Thymus (tissue), 11 donors: Measurements from ENCODE around the gene NUDT2. TPM values are rescaled to one million over a fixed set of nuclear protein-coding genes. Genes with fewer than 3 reads are reported as not detected.
"Not testable (repeated sequence)": the region's sequence is repeated elsewhere in the genome, so short reads cannot be mapped to it uniquely, and the experiment has no call there.

Experiments
- DNase-seq, 9 donors: peaks; one replicate each; pipeline ENCODE4 v3.0.0-alpha.2; 2013; ENCODE audit warnings: low spot score in 9 of 9, low read depth in 6 of 9, missing footprints in 1 of 9
- H3K27ac ChIP-seq, 2 donors: one replicate each; pipeline ENCODE4 v1.5.1; 2013; ENCODE audit warnings: control low read depth in 1 of 2, low read depth in 1 of 2, low read length in 1 of 2, mild to moderate bottlenecking in 1 of 2, moderate library complexity in 1 of 2
- H3K27me3 ChIP-seq, 2 donors: one replicate each; pipeline ENCODE4 v1.5.1; 2013; ENCODE audit warnings: low read length in 1 of 2; ENCODE audit not compliant: control insufficient read depth in 2 of 2, insufficient read depth in 1 of 2
- H3K36me3 ChIP-seq, 2 donors: one replicate each; pipeline ENCODE4 v1.5.1; 2013; ENCODE audit warnings: low read length in 1 of 2, mild to moderate bottlenecking in 1 of 2, moderate library complexity in 1 of 2; ENCODE audit not compliant: control insufficient read depth in 2 of 2, insufficient read depth in 2 of 2
- H3K4me1 ChIP-seq, 2 donors: one replicate each; pipeline ENCODE4 v1.5.1; 2013; ENCODE audit warnings: low read length in 2 of 2; ENCODE audit not compliant: control insufficient read depth in 2 of 2, insufficient read depth in 2 of 2
- H3K4me3 ChIP-seq, 2 donors: one replicate each; pipeline ENCODE4 v1.5.1; 2013; ENCODE audit warnings: low read length in 2 of 2, control low read depth in 1 of 2, mild to moderate bottlenecking in 1 of 2
- H3K9me3 ChIP-seq, 2 donors: one replicate each; pipeline ENCODE4 v1.5.1; 2013; ENCODE audit warnings: low read length in 1 of 2, mild to moderate bottlenecking in 1 of 2; ENCODE audit not compliant: control insufficient read depth in 2 of 2, insufficient read depth in 1 of 2
- WGBS: extraction: QIAGEN DNeasy Blood & Tissue Kit; methylation state at CpG from one replicate; pipeline ENCODE4 v1.1.7; 2013; 5-methylcytosine and 5-hydroxymethylcytosine counted together
- polyA plus RNA-seq: library from polyadenylated mRNA; stranded (reverse); fragments of 200-250 nt; gene quantifications from one replicate; pipeline ENCODE4 v1.2.3, GENCODE V29; 2013
- total RNA-seq: library from RNA; stranded (reverse); fragments of 120-200 nt; gene quantifications from one replicate; pipeline ENCODE4 v1.2.4, GENCODE V29; 2013
- donor health status: healthy.

Gene NUDT2
- total and polyA plus RNA-seq, 2 donors, result 20.3 to 33.9 TPM

DNA sequence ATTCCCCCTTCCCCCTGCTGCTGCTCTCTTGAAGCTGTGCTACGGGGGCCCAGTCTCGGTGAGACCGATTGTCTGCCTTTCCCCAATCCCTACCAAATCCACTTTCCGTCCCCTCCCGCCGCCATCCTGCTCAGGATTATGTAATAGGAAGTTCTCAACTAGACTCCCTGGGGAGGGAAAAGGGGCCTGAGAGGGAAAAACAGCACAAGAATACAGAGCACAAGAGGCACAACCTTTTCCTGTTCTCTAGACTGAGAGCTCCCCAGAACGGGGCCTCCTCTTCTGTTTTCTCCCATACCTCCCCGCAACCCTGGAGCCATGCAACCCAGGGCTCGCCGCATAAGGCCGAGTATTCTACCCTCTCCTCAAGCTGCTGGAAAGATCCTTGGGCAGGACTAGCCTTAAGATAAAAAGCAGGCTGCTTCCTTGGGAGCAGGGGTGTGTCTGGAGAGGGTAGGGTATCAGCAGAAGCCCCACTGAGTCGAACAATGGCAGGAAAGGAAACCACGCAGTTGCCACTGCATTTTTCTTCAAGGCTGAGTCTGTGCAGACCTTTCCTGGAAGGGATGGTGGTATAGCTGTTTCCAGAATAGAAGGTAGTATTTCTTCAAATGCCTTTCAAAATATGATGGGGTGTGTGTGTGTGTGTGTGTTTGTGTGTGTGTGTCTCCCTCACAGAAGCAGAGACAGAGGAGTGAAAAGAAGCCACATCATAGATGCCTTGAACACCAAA, 34.4 kb downstream of the NUDT2 start:
- peak in 2 of 9 donors; percentile 21 to 53 for DNase-seq

GRCh38 chr9:34365282-34365681, 35.9 kb downstream of the NUDT2 start:
- Histone ChIP-seq H3K27me3 (peaks cover 0 to 9% of the 10 kb centered on the region in 2 donors), H3K27ac (no peak overlapping the region), H3K4me1 (peaks cover 0 to 20% of the 10 kb centered on the region in 2 donors), H3K9me3 (no peaks in the 10 kb centered on the region), H3K36me3 (no peaks in the 10 kb centered on the region), H3K4me3 (no peak overlapping the region)
- 87% methylated on average over 2 of the region's 2 CpGs for WGBS
- no peak for DNase-seq

More for the DNA sequence above, 34.4 kb downstream of the NUDT2 start:
- H3K4me3 ChIP-seq, result no peak overlapping the region
- WGBS, result 67% methylated on average over 13 of the region's 13 CpGs
- peaks cover 0 to 20% of the 10 kb centered on the region in 2 donors for H3K4me1 ChIP-seq
- H3K27me3 ChIP-seq, result no peaks in the 10 kb centered on the region
- H3K36me3 ChIP-seq, result no peaks in the 10 kb centered on the region
- H3K27ac ChIP-seq, result peak overlapping the region in 1 of 2 donors; percentile 50
- H3K9me3 ChIP-seq, result no peaks in the 10 kb centered on the region

DNA sequence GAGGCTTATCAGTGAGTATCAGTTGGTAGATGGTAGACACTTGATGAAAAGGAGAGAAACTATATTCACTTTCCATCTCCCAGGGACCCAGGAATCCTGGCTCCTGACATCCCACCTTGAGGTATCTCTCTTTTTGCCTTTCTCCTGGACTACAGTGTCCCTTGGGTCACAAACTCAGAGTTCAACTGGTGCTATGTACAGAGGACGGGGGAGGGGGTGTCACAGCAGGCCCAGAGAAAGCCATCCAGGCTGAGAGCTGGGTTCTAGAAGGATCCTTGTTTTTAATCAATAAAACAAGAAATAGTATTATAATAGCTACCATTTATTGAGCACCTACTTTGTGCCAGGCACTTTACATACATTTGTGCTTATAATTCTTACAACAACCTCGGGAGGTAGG, 37.0 kb downstream of the NUDT2 start:
- no peaks in the 10 kb centered on the region for H3K36me3 ChIP-seq
- peaks cover 0 to 30% of the 10 kb centered on the region in 2 donors for H3K4me1 ChIP-seq
- H3K27me3 ChIP-seq, result peaks cover 0 to 20% of the 10 kb centered on the region in 2 donors
- no peak overlapping the region for H3K4me3 ChIP-seq
- H3K9me3 ChIP-seq, result peaks cover 0 to 7% of the 10 kb centered on the region in 2 donors
- H3K27ac ChIP-seq, result no peak overlapping the region
- 92% methylated on average over 2 of the region's 2 CpGs for WGBS
- no peak for DNase-seq

- not testable (repeated sequence) for DNase-seq
These were observed 38.5 kb downstream of the NUDT2 start for GRCh38 chr9:34367751-34368410.

GRCh38 chr9:34368796-34369195, 39.4 kb downstream of the NUDT2 start:
- peaks cover 4 to 21% of the 10 kb centered on the region in 2 donors for H3K9me3 ChIP-seq
- H3K36me3 ChIP-seq, H3K27ac ChIP-seq, DNase-seq, H3K4me3 ChIP-seq: not testable (repeated sequence)
- peaks cover 0 to 44% of the 10 kb centered on the region in 2 donors for H3K27me3 ChIP-seq
- WGBS, result 99% methylated on average over 5 of the region's 5 CpGs
- H3K4me1 ChIP-seq, result peaks cover 0 to 22% of the 10 kb centered on the region in 2 donors

More at GRCh38 chr9:34367751-34368410, 38.5 kb downstream of the NUDT2 start:
- peaks cover 4 to 21% of the 10 kb centered on the region in 2 donors for H3K9me3 ChIP-seq
- H3K27ac ChIP-seq, H3K4me3 ChIP-seq, H3K36me3 ChIP-seq: not testable (repeated sequence)
- 96% methylated on average over 3 of the region's 3 CpGs for WGBS
- H3K4me1 ChIP-seq, result peaks cover 0 to 30% of the 10 kb centered on the region in 2 donors
- H3K27me3 ChIP-seq, result peaks cover 0 to 35% of the 10 kb centered on the region in 2 donors

GRCh38 chr9:34369636-34370035, 40.3 kb downstream of the NUDT2 start:
- peaks cover 0 to 14% of the 10 kb centered on the region in 2 donors for H3K4me1 ChIP-seq
- WGBS, result 95% methylated on average over 4 of the region's 4 CpGs
- H3K27me3 ChIP-seq, result peaks cover 0 to 50% of the 10 kb centered on the region in 2 donors
- peaks cover 4 to 21% of the 10 kb centered on the region in 2 donors for H3K9me3 ChIP-seq
- H3K36me3 ChIP-seq, result peaks cover 0 to 5% of the 10 kb centered on the region in 2 donors
- DNase-seq, result no peak
- H3K4me3 ChIP-seq, result no peak overlapping the region
- H3K27ac ChIP-seq, result no peak overlapping the region

DNA sequence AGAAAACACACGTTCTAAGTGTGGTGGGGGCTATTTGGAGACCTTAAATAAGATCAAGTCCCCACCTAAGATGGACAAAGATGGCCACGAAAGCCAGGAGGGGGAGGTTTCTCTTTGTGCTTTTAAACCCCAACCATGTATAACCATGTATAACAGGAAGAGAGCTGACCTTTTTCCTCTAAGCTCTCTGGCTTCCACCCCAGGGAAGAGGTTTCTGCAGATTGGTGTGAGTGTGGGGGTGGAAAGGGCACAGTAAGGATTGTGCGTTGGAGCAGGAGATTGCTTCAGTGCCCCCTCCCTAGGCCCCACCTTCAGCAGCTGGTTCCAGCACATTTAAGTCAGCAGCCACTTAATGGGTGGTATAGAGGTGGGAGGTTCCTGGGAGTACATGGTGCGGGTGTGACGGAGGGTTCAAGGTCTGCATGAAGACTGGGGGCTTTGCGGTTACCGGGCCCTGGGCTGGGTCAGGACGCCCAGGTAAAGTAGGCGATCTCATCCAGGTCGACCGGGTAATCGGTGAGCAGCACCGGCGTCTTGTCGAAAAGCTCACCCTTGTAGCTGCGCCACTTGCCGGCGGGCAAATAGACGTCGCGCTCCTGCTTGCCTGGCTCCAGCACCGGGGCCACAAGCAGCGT, 41.1 kb downstream of the NUDT2 start:
- WGBS, result 90% methylated on average over 23 of the region's 23 CpGs
- peaks cover 0 to 5% of the 10 kb centered on the region in 2 donors for H3K36me3 ChIP-seq
- DNase-seq, result no peak

DNA sequence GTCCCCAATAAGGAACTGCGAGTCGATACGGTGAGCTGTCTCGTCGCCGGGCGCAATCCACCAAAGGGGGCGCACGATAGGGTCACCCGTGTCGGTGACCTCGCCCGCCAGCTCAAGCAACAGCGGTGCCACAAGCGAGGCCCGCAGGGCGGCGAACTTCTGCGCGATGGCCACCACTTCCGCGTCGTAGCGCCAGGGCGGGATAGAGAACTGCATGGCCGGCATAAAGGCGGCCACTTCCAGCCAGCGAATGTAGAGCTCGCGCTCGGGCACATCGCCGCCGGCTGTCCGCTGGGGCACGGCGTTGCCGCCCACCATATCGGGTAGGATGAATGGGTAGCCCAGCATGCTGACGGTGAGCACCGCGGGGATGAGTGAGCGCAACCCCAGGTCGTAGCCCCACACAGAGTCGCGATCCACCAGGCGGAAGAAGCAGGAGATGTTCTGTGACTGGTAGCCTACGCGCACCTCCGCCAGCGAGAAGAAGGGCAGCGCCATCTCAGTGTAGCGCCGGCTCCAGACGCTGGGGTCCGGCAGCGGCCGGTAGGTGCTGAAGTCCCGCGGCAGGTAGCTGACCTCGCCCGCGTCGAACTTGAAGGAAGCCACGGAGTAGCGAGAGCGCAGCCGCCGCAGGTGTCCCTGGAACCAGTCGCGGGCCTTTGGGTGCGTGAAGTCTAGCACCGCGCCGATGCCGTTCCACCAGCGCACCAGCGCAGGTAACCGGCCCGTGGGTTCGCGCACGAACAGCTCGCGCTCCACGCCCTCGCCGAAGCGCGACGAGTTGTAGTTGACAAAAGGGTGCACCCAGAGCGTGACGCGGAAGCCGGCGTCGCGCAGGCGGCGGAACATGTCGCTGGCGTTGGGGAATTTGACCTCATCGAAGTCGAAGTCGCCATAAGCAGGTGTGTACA, 41.9 kb downstream of the NUDT2 start:
- Histone ChIP-seq H3K27me3 (peaks cover 0 to 64% of the 10 kb centered on the region in 2 donors), H3K4me3 (peak overlapping the region in 1 of 2 donors; percentile 24), H3K27ac (no peak overlapping the region), H3K4me1 (peaks cover 3 to 17% of the 10 kb centered on the region in 2 donors), H3K9me3 (peaks cover 4 to 21% of the 10 kb centered on the region in 2 donors), H3K36me3 (peaks cover 0 to 5% of the 10 kb centered on the region in 2 donors)
- WGBS, result 91% methylated on average over 105 of the region's 105 CpGs
- no peak for DNase-seq

More for the DNA sequence above, 41.1 kb downstream of the NUDT2 start:
- Histone ChIP-seq H3K27me3 (peaks cover 0 to 56% of the 10 kb centered on the region in 2 donors), H3K9me3 (peaks cover 4 to 21% of the 10 kb centered on the region in 2 donors), H3K27ac (no peak overlapping the region), H3K4me1 (peaks cover 0 to 10% of the 10 kb centered on the region in 2 donors), H3K4me3 (peak overlapping the region in 1 of 2 donors; percentile 24)
